HG02610 (cell line): Measurements from ENCODE around the gene BDH2.
A peak's percentile ranks its signal among the peaks of the same experiment; 100 is the strongest.

Source experiments
- ATAC-seq: cut with Tn5 transposase; IDR thresholded peaks from one replicate; pipeline ENCODE4 v1.9.1; 2021; ENCODE audit warnings: mild to moderate bottlenecking, moderate library complexity; ENCODE audit not compliant: unreplicated experiment

The BDH2 gene

DNA sequence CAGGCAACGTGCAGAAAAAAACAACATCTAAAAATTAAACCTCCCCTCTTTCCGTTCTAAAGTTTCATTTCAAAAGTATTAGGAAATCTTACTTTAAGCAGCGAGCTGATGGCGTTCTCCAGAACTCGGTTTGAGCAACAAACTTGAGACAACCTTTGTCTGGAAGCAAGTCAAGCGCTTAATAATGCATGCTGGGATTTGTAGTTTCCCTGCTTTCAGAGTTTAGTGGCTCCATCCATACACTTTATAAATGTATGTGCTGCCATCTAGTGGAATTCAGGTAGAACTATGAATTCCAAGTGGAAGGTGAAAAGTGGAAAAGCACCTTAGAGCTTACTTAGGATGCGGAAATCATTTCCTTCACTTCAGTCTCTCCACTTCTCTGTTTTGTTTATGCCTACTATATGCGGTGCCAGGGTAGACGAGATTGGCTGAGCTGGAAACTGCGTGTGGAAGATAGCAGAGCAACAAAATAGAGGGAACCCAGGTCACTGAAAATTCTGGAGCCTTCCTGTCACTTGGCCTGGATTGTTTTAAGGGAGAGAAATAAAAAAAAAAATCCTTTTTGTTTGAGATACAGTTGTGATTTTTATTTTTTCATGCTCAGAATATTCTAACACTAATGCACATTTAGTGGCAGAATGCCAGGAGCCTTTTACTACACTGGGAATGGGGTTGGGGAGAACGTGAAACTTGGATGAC, at the start of gene BDH2:
TSS of gene BDH2 (minus strand) at position 144 of the 702 bp plus-strand sequence. CDS start 3,580 bp downstream, outside the sequence.
- peak; percentile 93 for ATAC-seq

DNA sequence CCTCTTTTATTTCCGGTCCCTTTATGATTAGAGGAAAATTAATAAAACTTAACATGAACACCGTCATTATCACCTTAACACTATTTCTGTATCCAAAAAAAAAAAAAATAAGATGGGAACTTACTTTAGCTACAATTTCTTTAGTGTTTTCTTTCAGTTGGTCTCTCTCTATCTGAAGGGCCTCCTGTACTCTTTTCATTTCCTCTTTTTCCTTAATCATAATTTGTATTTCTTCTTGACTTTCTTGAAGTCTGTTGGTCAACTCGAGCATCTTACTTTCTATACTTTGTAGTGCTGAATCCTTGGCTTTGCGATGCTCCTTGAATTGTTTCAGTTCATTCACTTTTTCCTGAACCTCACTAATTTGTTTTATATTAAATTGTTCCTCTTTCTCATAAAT, 45.3 kb upstream of the BDH2 start:
- no peak for ATAC-seq

DNA sequence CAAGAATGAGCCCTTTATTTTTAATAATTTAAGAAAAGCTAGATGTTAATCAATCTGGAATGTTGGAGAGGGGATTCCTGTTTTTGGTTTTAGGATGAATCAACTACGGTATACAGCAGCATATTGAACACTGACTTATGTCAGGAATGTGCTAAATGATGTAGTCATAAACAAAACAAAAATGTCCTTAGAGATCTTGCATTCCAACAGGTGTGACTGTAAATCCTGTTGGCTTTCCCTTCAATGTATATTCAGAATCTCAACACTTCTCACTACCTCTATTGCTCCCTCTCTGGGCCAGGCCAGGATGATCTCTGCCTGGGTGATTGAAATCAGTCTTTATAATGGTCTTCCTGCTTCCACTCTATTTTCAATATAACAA, 37.8 kb upstream of the BDH2 start:
- ATAC-seq, result no peak

DNA sequence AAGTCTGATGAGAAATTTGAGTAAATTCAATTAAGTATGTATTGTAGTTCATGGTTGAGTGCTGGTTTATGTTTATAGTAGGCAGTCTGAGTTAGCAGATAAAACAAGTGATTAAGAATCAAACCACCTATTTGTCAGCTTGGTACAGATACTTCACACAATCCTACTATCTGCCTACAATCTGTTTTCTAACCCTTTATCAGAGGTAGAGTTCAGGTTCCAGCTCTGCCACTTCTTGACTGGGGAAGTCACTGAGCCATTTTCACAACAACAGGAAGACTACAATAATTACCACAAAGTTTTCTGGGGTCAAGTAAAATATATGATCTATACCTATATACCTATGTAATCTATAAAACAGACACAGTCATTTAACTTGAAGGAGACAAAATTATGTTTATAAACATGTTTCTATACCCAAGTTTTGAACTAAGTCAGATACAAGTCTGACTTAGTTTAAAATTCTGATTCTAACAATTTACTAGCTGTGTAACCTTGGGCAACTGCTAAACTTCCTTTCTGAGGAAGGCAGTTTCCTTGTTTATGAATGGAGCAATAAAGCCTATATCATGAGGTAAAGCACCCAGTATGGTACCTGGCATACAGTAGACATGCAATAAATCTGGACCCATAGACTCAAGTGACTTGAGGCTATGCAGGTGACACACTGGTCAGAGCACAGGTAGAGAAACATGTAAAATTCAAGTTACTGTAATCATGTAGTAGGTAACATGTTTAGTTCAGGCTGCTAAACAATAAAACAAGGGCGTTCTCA, 37.2 kb upstream of the BDH2 start:
- no peak for ATAC-seq

DNA sequence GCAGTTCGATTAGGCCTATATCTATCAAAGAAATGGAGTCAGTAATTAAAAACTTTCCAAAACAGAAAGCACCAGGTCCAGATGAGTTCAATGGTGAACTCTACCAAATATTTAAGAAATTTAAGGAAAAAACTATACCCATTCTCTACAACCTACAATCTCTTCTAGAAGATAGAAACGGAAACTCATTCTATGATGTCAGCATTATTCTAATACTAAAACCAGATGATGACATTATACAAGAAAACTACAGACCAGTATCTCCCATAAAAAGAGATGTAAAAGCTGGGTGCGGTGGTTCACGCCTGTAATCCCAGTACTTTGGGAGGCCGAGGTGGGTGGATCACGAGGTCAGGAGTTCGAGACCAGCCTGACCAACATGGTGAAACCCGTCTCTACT, 29.5 kb upstream of the BDH2 start:
- ATAC-seq, result no peak

DNA sequence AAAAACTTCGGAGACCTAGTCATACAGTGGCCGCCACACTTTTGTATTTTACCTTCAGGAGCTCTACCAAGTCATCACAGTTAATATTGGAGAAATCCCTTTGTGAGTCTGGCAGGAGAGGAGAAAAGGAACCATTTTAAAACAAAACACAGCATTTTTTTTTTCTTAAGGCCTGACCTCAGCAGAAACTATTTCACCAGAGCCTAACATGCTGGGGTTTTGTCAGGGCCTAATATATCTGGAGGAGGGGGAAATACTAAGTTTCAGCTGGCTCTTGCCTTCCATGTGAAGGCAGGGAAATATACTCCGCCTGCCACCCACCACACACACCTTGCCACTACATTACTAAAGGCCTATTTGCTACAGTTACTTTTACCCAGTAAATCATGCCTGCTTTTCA, 26.5 kb upstream of the BDH2 start:
- no peak for ATAC-seq

DNA sequence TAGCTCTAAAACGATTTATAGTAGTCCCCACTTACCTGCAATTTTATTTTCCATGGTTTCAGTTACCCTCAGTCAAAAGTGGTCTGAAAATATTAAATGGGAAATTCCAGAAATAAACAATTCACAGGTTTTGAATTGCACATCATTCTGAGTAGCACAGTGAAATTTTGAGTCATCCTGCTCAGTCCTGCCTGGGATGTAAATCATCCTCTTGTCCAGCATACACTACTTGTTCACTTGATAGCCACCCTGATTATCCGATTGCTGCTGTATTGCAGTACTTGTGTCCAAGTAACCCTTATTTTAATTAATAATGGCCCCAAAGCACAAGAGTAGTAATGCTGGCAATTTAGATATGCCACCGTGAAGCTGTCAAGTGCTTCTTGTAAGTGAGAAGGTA, 23.5 kb upstream of the BDH2 start:
- no peak for ATAC-seq

DNA sequence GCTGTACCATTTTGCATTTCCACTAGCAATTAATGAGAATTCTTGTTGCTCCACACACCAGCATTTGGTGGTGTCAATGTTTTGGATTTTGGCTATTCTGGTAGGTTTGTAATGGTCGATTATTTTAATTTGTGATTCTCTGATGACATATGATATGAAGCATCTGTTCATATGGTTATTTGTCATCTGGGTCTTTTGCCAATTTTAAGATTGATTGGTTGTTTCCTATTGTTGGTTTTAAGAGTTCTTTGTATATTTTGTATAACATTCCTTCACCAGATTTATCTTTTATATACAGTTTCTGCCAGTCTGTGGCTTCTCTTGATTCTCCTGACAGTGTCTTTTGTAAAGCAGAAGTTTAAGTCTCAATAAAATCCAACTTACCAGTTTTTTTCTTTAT, 18.5 kb upstream of the BDH2 start:
- no peak for ATAC-seq

DNA sequence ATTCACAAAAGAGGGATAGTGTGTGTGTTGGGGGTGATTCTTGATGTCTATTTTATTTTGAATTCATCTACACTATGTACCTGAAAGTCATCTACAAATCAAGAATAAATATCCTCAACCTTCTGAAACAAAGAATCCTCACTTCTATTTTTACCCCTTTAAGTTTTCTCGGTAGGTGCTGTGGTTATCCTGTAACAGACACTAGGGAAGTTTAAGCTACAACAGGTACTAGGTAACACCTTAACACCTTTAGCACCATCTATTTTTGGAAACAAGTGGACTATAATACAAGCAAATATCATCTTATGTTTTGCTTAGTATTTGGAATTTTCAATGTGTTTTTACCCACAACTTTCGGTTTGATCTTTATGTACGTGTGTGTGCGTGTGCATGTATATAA, 12.0 kb upstream of the BDH2 start:
- no peak for ATAC-seq

DNA sequence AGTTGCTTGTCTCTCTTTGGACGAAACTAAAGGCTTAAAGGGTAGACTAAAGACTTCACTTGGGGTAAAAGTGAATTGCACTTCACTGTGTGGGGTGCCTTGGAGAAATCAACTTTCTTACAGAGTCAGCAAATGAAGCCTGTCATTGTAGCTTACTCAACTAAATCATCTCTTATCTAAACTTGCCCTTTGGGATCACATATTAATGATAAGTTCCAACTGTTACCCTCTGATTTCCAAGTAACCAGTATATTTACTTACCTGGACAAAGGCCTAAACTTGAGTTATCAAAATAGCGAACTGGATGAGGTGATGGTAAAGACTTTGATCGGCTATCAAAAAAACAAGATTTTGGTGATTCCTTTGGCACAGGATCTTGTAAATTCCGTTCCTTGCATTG, 8.9 kb upstream of the BDH2 start:
- no peak for ATAC-seq

DNA sequence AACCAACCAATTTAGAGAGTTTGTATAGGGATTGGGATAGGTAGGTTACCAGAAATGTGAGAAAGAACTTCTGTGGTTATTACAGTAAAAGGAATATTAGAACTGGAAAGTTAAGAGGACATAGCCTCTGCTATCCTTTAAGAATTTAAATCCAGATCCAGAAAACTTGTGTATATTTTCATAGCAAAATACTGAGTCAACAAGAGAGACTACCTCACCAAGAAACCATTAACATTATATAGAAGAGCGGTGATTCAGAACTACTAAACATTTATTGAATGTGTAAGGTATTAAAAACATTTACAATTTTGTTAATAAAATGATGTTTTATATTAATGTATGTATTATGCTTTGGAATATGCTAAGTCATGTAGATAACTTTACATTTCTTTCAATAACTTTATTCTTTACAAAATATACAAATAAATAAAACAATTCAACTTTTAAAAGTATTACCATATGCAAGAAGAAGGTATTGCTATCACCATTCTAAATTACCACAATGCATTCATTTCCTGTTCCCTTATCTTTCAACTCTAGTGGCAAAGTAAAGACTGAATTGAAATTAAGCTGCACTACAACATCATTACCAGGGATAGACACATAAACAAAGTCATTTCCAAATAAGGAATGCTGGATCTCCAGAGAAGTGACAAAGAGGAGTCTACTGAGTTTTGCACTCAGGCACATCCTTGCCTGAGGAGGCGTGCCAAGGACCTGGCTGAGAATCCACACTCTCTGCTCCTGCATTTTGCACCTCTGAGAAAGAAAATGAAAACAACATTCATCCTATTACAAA, 6.1 kb upstream of the BDH2 start:
- ATAC-seq, result no peak

DNA sequence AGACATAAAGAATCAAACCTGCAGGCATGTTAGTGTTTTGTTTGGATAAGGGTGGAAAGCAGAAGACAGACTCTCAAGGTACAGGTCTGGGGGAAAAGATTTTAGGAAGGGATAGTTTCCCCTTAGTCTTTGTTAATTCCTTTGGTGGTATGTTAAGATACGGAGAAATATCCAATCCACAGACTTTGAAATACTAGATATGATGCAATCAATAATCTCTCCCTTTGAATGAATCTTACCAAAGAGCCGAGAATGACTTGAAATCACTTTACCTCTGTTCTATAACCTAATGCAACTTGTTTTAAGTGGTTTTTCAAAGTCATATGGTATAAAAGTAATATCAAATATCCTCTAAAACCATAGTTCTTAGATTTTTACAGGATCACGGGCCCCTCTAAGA, 5.3 kb upstream of the BDH2 start:
- ATAC-seq, result no peak

DNA sequence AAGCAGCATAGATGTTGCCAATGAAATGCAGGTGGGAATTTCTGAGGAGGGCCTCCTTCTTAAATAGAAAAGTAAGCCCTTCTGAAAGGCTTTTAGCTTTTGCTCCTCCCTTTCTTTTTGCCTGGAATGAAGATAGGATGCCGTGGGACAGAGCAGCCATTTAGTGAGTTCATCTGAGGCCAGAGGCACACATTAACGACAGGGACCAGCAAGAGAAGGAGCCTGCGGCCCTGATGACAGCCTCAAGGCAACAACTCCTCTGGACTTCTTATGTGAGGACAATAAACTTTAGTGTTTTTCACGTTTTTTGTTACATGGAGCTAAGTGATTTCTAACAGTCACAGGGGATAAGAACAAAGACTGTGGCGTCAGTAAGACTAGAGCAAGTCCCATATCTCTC, 1.1 kb upstream of the BDH2 start:
- ATAC-seq, result no peak

DNA sequence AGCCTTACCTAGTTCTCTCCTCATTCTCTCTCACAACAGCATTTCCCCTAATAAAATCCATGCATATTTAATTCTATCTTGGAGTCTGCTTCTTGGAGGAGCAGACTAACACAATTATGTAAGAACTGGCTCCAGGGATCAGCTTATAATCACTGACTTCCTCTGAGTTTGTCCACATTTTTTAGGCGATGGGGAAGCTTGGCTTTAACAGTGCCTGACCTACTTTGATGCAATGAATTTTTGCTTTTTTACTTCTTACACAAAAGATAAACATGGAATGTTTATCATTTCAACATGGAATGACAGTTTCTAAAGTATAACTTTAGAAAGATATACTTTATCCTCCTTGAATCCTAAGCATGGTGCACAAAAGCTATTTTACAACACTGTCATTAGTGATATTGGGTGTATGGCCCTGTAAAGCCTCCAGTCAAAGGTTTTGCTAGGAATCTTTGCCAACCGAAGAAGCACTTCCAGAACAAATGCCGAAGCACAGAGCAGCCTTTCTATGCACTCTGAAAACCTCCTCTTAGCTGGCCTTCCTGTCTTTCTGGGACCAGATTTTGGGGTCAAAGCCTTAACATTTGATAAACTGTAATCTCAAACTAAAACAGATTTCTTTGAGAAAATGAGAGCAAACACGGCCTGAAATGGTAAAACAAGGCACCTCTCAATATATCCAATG, 736 bp downstream of the BDH2 start:
- no peak for ATAC-seq

DNA sequence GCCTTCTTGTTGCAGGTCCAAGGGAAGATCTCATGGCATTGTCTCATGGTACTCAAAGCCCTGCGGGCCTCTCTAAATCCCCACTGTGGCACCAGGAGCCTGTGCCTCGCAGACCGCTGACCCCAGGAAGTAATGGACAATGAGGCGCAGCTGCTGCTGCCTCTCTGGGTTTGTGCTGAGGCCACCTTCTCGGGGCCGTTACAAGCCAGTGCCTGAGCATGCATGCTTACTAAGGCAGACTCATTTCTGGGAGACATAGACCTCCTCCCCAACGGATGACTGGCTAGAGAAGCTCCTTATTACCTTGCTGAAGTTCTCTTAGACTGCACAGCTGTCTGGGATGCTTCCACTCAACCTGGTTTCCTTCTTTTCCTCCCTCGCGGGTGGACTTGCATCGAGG, 1.3 kb downstream of the BDH2 start:
- no peak for ATAC-seq

DNA sequence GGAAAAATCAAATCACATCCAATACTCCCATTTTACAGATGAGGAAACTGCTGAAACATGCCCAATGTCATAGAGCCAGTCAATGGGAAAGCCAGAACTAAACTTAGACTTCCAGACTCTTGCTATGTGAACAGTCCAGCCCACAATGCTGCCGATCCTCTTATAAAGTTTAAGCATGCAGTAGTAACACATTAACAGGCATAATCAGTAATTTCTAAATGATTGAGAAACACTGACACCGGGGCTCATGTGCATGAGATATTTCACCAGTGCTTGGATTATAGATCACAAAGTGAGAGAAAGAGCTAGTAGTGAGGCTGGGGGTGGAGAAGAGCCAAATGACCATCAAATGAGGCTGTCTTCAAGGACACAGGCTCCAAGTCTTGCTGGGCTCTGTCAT, 2.5 kb downstream of the BDH2 start:
- ATAC-seq, result no peak

DNA sequence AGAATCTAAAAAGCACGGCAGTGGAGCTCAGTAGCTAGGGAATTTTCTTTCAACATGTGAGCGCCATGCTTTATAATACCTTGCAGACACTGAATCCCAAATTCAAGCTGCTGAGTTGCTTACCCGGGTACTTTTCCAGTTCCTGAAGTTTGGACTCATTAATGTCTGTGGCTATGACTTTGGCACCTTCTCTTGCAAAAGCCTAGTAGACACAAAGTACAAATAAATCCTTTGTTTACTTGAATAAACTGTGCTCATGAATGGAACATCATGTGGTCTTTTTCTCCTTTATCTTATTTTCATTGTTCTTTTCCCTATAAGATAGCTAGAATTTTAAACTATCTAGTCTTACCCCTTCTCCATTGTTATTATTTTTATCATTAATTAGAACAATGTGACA, 4.6 kb downstream of the BDH2 start:
- no peak for ATAC-seq

DNA sequence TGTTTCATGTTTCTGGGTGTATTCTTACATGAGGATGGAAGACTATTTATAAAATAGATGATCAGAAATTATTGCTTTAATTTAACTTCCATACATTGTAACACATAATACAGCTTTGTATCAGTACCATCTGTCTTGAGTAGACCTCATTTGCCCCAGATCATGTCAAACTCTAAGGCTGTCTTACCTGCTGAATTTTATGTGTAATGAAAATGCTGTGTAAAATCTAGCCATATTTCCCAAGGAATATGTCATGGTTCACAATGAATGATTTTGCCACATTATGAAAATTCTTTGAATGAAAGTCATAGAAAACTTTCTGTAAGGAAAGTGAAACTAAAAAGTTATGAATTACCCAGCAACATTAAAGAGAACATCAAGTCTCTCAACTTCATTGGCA, 7.4 kb downstream of the BDH2 start:
- peak; percentile 32 for ATAC-seq

DNA sequence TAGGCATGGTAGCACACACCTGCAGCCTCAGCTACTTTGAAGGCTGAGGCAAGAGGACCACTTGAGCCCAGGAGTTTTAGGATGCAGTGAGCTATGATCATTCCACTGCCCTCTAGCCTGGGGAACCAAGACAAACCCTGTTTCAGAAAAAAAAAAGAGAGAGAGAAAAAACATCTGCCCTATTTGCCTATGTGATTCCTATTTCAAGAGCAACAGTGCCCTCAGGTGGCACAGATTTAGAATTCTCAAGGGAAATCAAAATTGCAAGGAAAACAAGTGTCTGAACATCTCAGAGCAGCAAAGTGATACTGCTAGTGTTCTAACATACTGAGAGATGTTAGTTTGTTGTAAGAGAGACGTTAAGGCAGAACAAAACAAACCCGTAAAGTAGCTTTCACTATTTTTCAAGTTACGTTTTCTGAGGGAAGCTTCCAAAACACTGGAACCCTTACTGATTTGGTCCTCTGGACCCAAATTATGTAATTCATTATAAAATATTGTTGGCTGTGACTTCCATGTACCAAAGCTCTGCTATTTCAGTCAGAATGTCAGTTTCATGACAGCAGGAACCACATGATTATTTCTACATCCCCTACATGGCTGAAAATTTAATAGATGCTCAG, 7.9 kb downstream of the BDH2 start:
- ATAC-seq, result peak; percentile 59

DNA sequence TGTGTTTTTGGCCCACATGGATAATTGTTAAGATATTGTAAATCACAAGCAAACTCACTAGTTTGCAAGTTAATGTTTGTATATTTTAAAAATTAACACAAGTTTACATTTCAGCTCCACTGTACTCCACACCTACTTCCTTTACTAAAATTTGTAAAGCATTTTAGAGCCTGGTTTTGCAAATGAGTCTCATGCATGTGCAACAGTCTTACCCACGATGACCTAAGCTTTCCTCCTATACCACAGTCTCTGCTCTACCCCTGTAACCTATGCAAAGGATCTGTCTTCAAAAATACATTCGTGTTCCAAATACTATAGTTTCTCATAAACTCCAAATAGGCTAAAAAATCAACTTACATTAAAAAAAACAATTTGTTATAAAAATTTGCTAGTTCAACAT, 10.2 kb downstream of the BDH2 start:
- ATAC-seq, result no peak

DNA sequence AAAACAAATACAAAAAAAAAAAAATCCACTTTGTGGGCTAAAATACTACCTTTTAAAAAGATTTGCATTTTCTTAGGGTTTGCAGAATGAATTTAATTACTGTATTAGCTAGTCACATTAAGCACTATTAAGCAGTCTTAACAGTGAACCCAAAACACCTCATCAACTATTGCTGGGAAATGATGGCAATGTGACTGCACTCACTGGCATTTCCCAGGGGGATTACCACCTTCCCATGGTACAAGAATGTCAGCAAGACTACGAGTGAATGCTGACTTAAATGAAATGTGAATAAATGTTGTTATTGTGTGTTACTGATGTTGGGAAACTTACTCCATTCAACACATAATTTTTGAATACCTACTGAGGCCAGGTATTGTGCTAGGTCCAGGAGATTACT, 13.1 kb downstream of the BDH2 start:
- ATAC-seq, result no peak
